Uterus (tissue), 4 donors: ENCODE results near the gene NKAIN2. TPM values are rescaled to one million over a fixed set of nuclear protein-coding genes. Genes with fewer than 3 reads are reported as not detected.

Experiments
- DNase-seq, 2 donors: peaks; one replicate each; pipeline ENCODE4 v3.0.0-alpha.2; 2019 to 2020
- H3K27ac ChIP-seq, 2 donors: fragments of 200-600 bp; sonication (generic); 1 replicate in 1 of 2; 2 replicates in 1 of 2; pipeline ENCODE4 v1.5.1; 2016 to 2018
- H3K27me3 ChIP-seq, 2 donors: fragments of 200-600 bp; sonication (generic); one replicate each; pipeline ENCODE4 v1.5.1; 2018 to 2019; ENCODE audit warnings: control low read depth in 1 of 2
- H3K36me3 ChIP-seq, 2 donors: fragments of 200-600 bp; sonication (generic); one replicate each; pipeline ENCODE4 v1.5.1; 2019; ENCODE audit warnings: control low read depth in 1 of 2
- H3K4me1 ChIP-seq, 2 donors: fragments of 200-600 bp; sonication (generic); one replicate each; pipeline ENCODE4 v1.5.1; 2018 to 2019; ENCODE audit warnings: control low read depth in 1 of 2
- H3K4me3 ChIP-seq, 2 donors: fragments of 200-600 bp; sonication (generic); 1 replicate in 1 of 2; 2 replicates in 1 of 2; pipeline ENCODE4 v1.5.1; 2018 to 2019; ENCODE audit warnings: mild to moderate bottlenecking in 1 of 2
- H3K9me3 ChIP-seq, 2 donors: fragments of 200-600 bp; sonication (generic); one replicate each; pipeline ENCODE4 v1.5.1; 2019; ENCODE audit warnings: control low read depth in 1 of 2
- CTCF ChIP-seq, 4 experiments: fragments of 200-600 bp in 2 of 4; fragments of 450-650 bp in 2 of 4; sonication (generic) in 2 of 4; IDR thresholded peaks; one replicate each; pipeline ENCODE4 v1.5.1; 2016 to 2019; ENCODE audit warnings: antibody characterized with exemption in 4 of 4, mild to moderate bottlenecking in 2 of 4, moderate library complexity in 1 of 4
- POLR2A ChIP-seq, 2 donors: fragments of 450-650 bp; IDR thresholded peaks; one replicate each; pipeline ENCODE4 v1.6.1; 2016; ENCODE audit warnings: antibody characterized with exemption in 2 of 2, mild to moderate bottlenecking in 1 of 2, moderate library complexity in 1 of 2
- intact Hi-C: fragments of 100-400 bp; cut with DNase I; formaldehyde crosslinking; loops from one replicate; pipeline ENCODE4 v1.15.1; 2023; ENCODE audit warnings: low total_unique reads
- total RNA-seq, 4 donors: library from RNA; depleted of rRNA in 3 of 4; stranded (reverse); fragments of >200 nt in 3 of 4; gene quantifications; one replicate each; pipeline versions ENCODE4 v1.1.0 to v1.2.4, GENCODE V29; 2014 to 2023
- donor health status: DM: yes; HTN: yes; CAD: no.

NKAIN2 gene
- total RNA-seq, 4 donors from 2014 or later = 0.59 to 1.1 (median 1.0) TPM; not detected in 1

- intact Hi-C loops = no loop called here
- H3K4me1 ChIP-seq = no peaks in the 10 kb centered on the region
- H3K4me3 ChIP-seq = no peak overlapping the region
- no peaks in the 10 kb centered on the region for H3K36me3 ChIP-seq
- TF ChIP-seq POLR2A (IDR thresholded peaks at IDR 0.05) = no peak
- TF ChIP-seq CTCF (IDR thresholded peaks at IDR 0.05) = no peak
- no peaks in the 10 kb centered on the region for H3K9me3 ChIP-seq
- no peak for DNase-seq
- no peak overlapping the region for H3K27ac ChIP-seq
- H3K27me3 ChIP-seq = no peaks in the 10 kb centered on the region
Observed at GRCh38 chr6:124466949-124467348, 663.3 kb downstream of the NKAIN2 start.

GRCh38 chr6:124467366-124467765, 663.7 kb downstream of the NKAIN2 start:
- Histone ChIP-seq H3K36me3 (no peaks in the 10 kb centered on the region), H3K9me3 (no peaks in the 10 kb centered on the region), H3K4me3 (no peak overlapping the region), H3K4me1 (no peaks in the 10 kb centered on the region), H3K27ac (no peak overlapping the region), H3K27me3 (no peaks in the 10 kb centered on the region)
- TF ChIP-seq POLR2A (IDR thresholded peaks at IDR 0.05) (no peak), CTCF (IDR thresholded peaks at IDR 0.05) (no peak)
- intact Hi-C loops = no loop called here
- DNase-seq = no peak

GRCh38 chr6:124470803-124471202, 667.1 kb downstream of the NKAIN2 start:
- Histone ChIP-seq H3K9me3 (no peaks in the 10 kb centered on the region), H3K36me3 (no peaks in the 10 kb centered on the region), H3K4me1 (no peaks in the 10 kb centered on the region), H3K27me3 (no peaks in the 10 kb centered on the region), H3K27ac (no peak overlapping the region), H3K4me3 (no peak overlapping the region)
- DNase-seq = no peak
- TF ChIP-seq POLR2A (IDR thresholded peaks at IDR 0.05) = no peak
- no peak for TF ChIP-seq CTCF (IDR thresholded peaks at IDR 0.05)
- intact Hi-C loops = no loop called here

- Histone ChIP-seq H3K9me3 (no peaks in the 10 kb centered on the region), H3K4me3 (no peak overlapping the region), H3K4me1 (no peaks in the 10 kb centered on the region), H3K27me3 (no peaks in the 10 kb centered on the region), H3K27ac (no peak overlapping the region), H3K36me3 (no peaks in the 10 kb centered on the region)
- TF ChIP-seq CTCF (IDR thresholded peaks at IDR 0.05) = no peak
- no peak for TF ChIP-seq POLR2A (IDR thresholded peaks at IDR 0.05)
- intact Hi-C loops = no loop called here
- no peak for DNase-seq
Observed at GRCh38 chr6:124475176-124475575, 671.5 kb downstream of the NKAIN2 start.

GRCh38 chr6:124478906-124479305, 675.2 kb downstream of the NKAIN2 start:
- H3K27me3 ChIP-seq = no peaks in the 10 kb centered on the region
- no peaks in the 10 kb centered on the region for H3K36me3 ChIP-seq
- no peak for DNase-seq
- H3K27ac ChIP-seq = no peak overlapping the region
- no peaks in the 10 kb centered on the region for H3K4me1 ChIP-seq
- TF ChIP-seq POLR2A (IDR thresholded peaks at IDR 0.05) = no peak
- TF ChIP-seq CTCF (IDR thresholded peaks at IDR 0.05) = no peak
- no peak overlapping the region for H3K4me3 ChIP-seq
- no peaks in the 10 kb centered on the region for H3K9me3 ChIP-seq
- intact Hi-C loops = no loop called here
